HG02884 (cell line): ENCODE results near the gene NFXL1.

ENCODE experiments used
- ATAC-seq: cut with Tn5 transposase; IDR thresholded peaks from one replicate; pipeline ENCODE4 v1.9.1; 2021; ENCODE audit warnings: mild to moderate bottlenecking, moderate library complexity; ENCODE audit not compliant: unreplicated experiment

Gene NFXL1

DNA sequence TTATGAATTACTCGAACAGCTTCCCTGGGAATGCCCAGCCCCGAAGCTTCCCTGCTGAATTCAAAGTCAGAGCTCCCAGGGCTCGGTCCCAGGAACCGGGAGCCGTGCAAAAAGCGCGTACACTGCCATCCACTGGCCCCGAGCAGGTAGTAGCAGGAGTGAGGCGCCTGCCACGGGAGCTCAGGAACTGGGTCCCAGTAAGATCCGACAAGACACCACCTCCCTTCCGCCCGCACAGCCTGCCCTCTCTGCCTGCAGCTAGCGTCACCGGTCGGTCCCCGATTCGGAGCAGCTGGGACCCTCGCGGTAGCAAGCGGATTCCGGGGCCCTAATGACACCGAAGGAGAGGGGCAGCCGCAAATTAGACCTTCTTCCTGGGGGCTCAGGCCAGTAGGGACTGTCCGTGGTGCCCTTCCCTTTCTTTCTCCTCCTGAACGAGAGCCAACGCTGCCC lies 77.7 kb downstream of the NFXL1 start:
- ATAC-seq, result peak; percentile 57

DNA sequence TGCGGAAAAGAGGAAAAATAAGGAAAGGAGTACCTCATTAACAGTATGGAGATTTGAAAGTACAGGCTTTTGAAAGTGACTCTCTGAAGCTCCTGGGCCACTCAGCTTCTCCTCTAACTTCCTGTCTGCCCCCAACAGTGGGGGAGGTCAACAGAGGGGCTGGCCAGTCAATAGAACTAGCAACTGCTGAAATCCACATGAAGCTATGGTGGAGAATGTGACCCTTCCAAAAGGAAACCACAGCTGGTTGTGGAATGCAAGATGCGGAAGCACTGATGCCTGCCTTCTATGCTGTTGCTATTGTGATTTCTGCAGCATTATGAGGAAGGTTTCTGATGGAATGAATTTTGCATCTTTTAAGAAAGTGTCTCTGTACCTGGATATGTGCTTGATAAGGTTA lies 78.9 kb downstream of the NFXL1 start:
- ATAC-seq, result no peak

DNA sequence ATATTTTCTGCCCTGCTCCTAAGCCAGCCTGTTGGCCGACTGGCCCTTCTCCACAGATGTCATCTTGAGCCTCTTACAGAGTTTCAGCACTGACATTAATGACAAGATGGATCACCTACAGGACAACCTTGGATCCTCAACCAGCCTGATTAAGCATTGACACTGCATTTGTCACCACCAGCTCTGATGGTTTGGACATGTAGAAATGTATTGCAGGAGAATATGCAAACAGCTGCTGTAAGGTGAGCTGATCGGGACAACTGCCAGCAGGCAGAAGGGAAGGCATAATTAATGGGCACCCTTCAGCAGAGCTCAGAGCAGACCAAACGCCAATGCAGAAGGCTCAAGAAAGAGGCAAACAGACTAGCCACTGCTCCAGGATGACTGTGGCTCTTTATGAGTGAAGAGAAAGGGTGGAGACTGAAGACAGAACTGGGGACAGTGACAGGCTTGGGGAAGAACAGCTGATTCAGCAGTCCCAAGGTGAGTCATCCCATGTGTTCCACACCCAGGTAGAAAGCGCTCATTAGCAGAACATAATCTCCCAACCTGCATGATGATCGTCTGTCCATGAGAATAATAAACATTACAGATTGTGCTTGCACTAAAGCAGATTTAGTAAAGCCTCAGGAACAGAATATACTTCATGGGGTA lies 83.2 kb downstream of the NFXL1 start:
- no peak for ATAC-seq

DNA sequence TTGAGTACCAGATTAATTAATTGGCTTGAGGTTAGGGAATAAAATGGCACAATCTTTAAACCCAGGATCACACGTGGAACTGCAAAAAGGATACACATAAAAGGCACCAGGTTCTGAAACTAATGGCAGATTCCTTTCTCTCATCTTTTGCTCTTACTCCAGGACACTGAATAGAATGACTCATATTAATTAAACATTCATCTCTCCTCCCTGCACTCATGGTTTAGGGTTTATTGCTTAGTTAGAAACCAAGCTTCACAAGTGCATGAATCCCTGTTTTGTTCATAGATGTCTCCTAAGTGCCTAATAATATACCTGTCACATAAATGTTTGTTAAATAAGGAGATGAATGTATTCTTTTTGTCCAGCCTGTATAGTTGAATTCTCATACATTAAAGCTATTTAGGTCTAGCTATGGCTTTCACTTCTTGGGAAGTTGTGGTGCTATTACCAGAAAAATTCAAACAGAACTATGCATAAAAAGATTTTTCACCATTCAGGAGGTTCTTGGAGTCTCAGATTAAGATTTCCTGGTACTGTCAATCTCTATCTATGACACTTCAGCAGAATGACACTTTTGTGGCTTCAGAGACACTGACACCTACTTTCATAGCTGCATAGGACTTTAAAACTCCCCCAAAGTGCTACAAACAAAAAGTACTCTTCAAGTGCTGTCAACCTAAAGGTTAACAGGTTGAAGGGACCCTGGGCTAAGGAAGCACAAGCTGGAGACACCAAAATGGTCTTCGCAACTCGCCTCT lies 83.9 kb downstream of the NFXL1 start:
- ATAC-seq, result no peak

DNA sequence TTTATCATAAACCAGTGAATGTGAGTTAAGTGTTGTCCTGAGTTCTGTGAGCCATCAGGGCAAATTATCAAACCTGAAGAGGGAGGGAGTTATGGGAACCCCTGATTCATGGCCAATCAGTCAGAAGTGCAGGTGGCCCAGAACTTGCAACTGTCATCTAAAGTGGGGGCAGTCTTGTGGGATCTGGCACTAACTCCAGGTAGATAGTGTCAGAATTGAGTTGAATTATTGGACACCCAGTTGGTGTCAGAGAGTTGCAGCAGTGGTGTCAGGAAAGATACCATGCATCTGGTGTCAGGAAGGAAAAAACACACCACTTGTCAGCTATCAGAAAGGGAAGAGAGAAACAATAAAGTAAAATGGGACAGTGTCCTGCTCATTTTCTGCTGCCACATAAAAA lies 84.9 kb downstream of the NFXL1 start:
- no peak for ATAC-seq

DNA sequence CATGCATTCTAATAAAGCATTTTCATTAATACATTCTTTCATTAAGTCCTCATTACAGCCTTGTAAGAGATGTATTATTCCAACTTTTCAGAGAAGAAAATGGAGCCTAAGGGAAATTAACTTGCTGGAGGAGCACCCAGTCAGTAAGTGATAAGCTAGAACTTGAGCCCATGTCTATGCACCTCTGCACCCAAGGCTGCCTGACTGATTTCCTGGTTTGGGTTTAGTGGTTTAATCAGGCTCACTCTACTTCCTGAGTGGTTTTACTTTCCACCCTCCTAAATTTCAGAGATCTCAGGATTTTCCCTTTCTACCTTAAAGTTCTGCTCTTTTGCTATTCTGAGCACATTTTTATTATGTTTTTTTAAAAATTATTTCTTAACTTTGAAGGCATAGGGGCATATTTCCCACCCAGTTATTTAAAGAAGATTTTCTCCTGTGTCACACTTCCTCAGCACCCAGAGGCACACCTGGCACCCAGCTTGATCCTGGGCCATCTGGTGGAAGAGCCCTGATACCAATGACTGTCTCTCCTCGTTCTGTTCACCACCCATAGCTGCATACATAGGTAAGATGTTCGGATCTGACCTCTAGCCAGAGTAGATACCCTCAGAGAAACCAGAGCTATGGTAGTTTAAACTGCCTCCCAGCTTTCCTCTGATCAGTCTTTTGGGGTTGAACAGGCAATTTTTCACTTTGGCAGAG lies 86.9 kb downstream of the NFXL1 start:
- ATAC-seq, result no peak

DNA sequence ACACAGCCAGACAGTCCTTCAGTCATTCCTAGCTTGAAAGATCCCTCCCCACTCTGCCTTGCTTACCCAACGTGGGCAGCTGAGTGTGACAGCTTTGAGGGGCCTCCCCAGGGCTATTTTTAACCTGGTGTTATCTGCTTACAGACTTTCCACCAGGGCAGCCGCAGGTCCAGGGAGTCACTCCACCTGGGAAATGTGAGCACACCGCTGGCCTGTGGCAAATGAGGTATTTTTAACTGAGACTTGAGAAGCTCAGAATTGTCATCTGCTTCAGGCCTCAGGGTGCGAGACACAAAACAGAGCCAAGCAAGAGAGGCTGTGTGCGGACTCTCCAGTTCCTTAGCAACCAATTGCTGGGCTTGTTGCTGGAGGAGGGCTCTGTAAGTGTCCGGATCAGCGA lies 89.5 kb downstream of the NFXL1 start:
- ATAC-seq, result peak; percentile 64

DNA sequence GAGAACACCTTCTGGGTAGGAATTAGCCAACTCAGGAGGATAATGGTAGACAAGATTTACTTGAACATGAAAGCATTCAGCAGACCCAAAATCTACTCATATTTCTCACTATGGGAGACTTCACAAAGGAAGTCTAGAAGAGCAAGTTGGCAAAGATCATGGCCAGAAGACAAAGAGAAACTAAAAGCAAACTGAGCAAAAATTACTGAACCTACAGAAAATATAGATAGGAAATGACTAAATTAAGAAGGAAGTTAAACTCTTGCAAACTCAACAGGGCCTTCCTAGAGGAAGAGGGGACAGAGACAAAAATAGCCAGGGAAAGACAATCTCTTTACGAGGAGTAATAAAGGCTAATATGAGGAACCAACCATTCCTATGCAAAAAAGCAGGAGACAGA lies 95.2 kb downstream of the NFXL1 start:
- ATAC-seq, result no peak

DNA sequence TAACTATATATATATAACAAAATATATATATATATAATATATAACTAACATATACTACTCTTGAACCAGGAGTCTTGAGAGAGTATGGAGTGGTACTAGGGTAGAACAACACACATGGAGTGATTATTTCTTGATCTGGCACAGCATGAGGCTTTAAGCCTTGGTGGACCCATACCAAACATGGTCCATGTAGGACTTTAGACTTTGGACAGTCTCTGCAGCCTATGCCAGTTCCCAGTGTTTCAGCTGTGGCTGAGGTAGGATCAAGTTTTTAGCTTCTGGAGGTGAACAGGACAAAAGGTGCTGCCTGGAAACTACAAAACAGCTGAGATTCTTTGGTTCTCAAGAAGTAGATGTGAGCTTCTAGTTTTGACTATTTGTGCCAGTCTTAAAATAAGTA lies 97.1 kb downstream of the NFXL1 start:
- ATAC-seq, result no peak

DNA sequence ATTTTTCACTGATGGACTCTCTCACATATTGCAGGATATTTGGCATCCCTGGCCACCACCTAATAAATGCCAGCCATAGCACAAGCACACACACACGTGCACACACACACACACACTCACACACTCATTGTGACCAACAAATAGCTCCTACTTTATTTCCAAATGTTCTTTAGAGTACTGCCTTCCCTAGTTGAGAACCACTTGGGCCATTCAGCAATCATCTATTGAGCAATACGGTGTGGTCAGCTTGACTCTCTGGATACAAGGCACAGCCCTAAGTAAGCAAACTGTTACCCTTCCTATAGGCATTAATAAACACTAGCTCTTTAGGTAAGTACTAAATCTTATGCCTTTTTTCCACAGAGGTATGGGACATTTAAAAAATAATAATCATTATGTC lies 97.6 kb downstream of the NFXL1 start:
- no peak for ATAC-seq

DNA sequence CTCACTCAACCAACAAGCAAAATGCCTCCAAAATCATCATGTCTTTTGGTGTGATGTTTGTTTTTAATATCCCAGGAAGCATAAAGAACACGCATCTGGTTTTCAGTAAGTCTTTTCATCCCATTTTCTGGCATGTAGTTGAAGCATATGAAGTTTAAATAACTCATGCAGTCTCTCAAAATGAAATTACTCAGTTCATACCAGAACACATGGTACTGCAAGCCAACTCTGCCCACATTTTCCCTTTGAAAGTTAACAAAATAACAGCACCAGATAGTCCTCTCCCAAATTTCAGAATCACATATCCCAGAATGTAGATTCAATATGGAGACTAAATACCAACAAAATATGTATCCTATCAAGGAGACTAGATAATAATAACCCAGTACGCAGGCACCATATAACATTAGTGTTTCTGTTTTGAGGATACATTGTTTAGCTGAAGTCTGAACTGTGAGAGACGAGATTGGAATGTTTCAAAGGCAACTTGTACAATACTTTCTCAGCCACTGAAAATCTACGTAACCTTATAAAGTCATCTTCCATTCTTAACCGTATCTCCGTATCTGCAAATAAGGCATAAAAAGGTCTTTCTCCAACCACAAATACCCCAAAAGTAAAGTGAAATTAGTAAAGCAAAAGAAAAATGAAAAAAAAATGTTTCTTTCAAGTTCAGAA lies 99.6 kb downstream of the NFXL1 start:
- ATAC-seq, result no peak

DNA sequence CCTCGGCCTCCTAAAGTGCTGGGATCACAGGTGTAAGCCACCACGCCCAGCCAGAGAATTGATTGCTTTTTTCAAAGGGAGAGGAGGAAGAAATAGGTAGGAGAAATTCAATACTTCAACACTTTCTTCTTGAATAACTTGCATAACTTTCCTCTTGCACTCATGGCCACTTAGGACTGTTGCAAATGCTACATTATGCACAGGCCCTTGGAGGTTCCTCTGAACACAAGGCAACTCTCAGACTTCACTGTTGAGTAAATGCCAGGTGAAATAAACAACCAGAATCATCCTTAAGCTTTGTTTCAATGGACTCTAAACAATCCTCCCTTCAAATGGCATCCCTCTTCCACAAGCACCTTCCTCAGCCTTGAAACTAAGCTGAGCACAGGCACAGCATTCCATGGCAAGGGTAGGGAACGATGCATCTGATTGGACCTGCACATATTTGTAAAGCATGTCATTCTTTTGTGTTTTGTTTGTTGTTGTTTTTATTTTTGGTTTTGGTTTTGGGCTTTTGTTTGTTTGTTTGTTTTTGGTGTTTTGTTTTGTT lies 104.7 kb downstream of the NFXL1 start:
- ATAC-seq, result no peak

DNA sequence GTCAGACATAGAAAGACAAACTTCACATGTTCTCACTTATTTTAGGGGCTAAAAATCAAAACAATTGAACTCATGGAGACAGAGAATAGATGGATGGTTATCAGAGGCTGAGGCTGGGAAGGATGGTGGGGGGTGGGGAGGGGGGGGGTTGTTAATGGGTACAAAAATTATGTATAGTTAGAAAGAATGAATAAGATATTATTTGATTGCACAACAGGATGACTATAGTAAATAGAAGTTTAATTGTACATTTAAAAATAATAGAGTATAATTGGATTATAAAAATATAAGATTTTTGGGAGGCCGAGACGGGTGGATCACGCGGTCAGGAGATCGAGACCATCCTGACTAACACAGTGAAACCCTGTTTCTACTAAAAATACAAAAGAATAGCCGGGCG lies 109.8 kb downstream of the NFXL1 start:
- no peak for ATAC-seq

DNA sequence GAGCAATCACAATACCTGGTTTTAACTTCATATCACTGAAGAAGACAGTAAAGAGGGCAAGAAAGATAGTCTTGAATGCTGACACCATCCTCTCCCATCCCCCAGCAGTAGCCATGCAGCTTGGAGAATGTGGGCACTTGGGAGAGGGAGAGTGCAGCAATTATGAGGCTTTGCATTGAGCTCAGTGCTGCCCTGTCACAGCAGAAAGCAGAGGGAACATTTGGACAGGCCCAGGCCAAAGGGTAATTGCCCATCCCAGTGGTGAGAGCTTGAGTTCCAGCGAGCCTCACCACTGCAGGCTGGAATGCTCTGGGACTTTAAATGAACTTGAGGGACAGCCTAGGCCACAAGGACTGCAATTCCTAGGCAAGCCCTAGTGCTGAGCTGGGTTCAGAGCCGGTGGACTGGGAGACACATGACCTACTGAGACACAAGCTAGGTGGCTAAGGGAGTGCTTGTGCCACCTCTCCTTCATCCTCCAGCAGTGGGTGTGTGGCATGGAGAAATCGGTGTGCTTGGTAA lies 112.8 kb downstream of the NFXL1 start:
- no peak for ATAC-seq

DNA sequence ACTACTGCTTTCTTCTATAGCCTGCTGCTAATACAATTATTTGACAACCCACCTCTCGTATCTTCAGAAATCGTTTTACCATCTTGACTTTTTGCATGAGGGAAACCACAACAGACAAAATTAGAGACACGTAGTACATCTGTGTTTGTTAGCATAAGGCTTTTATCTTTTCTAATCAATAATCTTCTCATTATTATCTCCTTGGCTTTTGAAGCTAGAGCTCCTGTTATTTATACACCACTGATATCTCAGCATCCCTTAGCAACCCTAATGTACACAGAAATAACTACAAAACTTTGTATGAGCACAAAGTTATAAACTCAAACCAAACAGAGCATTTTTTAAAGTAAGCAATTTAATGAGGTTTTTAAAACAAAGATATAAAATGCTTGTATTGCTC lies 116.2 kb downstream of the NFXL1 start:
- no peak for ATAC-seq
